HEK293 (cell line): ENCODE results near the gene DOCK3.

Experiments
- ZNF221 ChIP-seq: fragments of 450-650 bp; formaldehyde crosslinking; IDR thresholded peaks from 2 replicates; pipeline ENCODE4 v1.5.1; 2017; ENCODE audit warnings: missing biosample characterization, missing genetic modification characterization, borderline replicate concordance
- ZNF24 ChIP-seq: fragments of 450-650 bp; formaldehyde crosslinking; IDR thresholded peaks from 2 replicates; pipeline ENCODE4 v1.5.1; 2016; ENCODE audit warnings: missing biosample characterization, missing genetic modification characterization
- TF ChIP-seq, protein P1 (sequence below): fragments of 450-650 bp; formaldehyde crosslinking; IDR thresholded peaks from 2 replicates; pipeline ENCODE4 v1.5.1; 2016; ENCODE audit warnings: missing biosample characterization, missing genetic modification characterization

DNA sequence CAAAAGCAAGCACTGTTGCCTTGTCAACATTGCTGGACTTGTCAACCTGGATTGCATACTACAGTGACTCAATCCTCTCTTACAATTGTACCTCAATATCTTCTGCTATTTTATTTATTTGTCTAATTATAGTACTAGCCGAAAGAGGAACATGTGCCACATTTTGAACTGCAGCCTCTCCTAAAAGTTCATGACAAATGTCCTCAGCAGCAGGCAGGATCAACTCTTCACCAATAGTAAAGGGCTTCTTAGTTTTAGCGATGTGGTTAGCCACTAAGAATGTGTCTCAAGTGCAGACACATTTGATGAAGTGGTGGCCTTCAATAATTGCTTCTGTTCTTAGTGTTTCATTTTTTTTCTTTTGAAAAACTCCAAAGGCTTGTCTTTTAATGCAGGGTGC, 13.2 kb downstream of the DOCK3 start:
- no peak for TF ChIP-seq ZNF221 (tag by site-specific recombination)
- TF ChIP-seq, protein P1, sequence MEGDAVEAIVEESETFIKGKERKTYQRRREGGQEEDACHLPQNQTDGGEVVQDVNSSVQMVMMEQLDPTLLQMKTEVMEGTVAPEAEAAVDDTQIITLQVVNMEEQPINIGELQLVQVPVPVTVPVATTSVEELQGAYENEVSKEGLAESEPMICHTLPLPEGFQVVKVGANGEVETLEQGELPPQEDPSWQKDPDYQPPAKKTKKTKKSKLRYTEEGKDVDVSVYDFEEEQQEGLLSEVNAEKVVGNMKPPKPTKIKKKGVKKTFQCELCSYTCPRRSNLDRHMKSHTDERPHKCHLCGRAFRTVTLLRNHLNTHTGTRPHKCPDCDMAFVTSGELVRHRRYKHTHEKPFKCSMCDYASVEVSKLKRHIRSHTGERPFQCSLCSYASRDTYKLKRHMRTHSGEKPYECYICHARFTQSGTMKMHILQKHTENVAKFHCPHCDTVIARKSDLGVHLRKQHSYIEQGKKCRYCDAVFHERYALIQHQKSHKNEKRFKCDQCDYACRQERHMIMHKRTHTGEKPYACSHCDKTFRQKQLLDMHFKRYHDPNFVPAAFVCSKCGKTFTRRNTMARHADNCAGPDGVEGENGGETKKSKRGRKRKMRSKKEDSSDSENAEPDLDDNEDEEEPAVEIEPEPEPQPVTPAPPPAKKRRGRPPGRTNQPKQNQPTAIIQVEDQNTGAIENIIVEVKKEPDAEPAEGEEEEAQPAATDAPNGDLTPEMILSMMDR = no peak
- TF ChIP-seq ZNF24 (tag by site-specific recombination) = no peak
